Esophagus muscularis mucosa (tissue), 3 donors: ENCODE results near the gene TTC29.

ENCODE experiments used
- CTCF ChIP-seq, 3 experiments: fragments of 200-600 bp in 2 of 3; fragments of 450-650 bp in 1 of 3; sonication (generic) in 2 of 3; IDR thresholded peaks; one replicate each; pipeline ENCODE4 v1.5.1; 2017 to 2019; ENCODE audit warnings: antibody characterized with exemption in 3 of 3, mild to moderate bottlenecking in 2 of 3, moderate library complexity in 1 of 3
- POLR2A ChIP-seq: fragments of 450-650 bp; IDR thresholded peaks from one replicate; pipeline ENCODE4 v1.6.1; 2017; ENCODE audit warnings: antibody characterized with exemption, moderate library complexity, mild to moderate bottlenecking, low read depth
- POLR2AphosphoS5 ChIP-seq, 2 donors: sonication (generic); formaldehyde crosslinking; IDR thresholded peaks; one replicate each; pipeline ENCODE4 v1.6.1; 2017; ENCODE audit warnings: antibody characterized with exemption in 2 of 2

DNA sequence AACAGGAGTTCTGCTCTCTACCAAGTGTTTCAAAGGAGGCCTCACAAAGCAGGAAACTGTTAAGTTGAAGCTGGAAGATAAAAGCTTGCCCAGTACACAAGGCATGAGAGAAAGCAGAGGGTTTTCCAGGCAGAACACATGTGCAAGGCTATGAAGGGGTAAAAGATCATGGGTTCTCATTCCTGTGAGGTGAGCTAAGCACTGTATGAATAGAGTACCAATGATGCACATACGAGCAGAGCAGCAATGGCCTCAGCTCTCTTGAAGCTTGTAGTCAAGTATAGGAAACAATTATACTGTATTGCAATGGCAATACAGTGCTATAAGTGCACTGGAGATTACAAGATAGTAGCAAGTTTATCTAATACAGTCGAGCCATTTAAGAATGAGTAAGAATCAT is 18.0 kb downstream of the TTC29 start:
- TF ChIP-seq CTCF (IDR thresholded peaks at IDR 0.05) = no peak
- no peak for TF ChIP-seq POLR2A
- no peak for TF ChIP-seq POLR2AphosphoS5 (IDR thresholded peaks at IDR 0.05)
